ENCODE data around the gene GDF10.

The GDF10 gene

GRCh38 chr10:47269294-47269693, 30.7 kb upstream of the GDF10 start:
- DNase-seq (ENCODE audit: low read depth), result no peak

- no peak for DNase-seq (ENCODE audit: low read depth)
Observed at GRCh38 chr10:47276071-47276470, 23.9 kb upstream of the GDF10 start.

GRCh38 chr10:47276576-47277351, 23.2 kb upstream of the GDF10 start:
- DNase-seq (ENCODE audit: low read depth), result no peak

GRCh38 chr10:47277352-47278151, 22.4 kb upstream of the GDF10 start:
- no peak for DNase-seq (ENCODE audit: low read depth)

- DNase-seq (ENCODE audit: low read depth), result no peak
Observed at GRCh38 chr10:47278152-47278473, 21.9 kb upstream of the GDF10 start.

- DNase-seq (ENCODE audit: low read depth), result no peak
Observed at GRCh38 chr10:47278720-47279119, 21.3 kb upstream of the GDF10 start.

GRCh38 chr10:47279276-47279675, 20.7 kb upstream of the GDF10 start:
- no peak for DNase-seq (ENCODE audit: low read depth)

- no peak for DNase-seq (ENCODE audit: low read depth)
Observed at GRCh38 chr10:47282005-47282656, 17.9 kb upstream of the GDF10 start.

- DNase-seq (ENCODE audit: low read depth), result no peak
Observed at GRCh38 chr10:47282657-47283018, 17.4 kb upstream of the GDF10 start.

GRCh38 chr10:47283101-47283630, 16.8 kb upstream of the GDF10 start:
- no peak for DNase-seq (ENCODE audit: low read depth)

- no peak for DNase-seq (ENCODE audit: low read depth)
Observed at GRCh38 chr10:47283848-47284247, 16.1 kb upstream of the GDF10 start.

- DNase-seq (ENCODE audit: low read depth), result no peak
Observed at GRCh38 chr10:47285381-47286115, 14.4 kb upstream of the GDF10 start.

- DNase-seq (ENCODE audit: low read depth), result no peak
Observed at GRCh38 chr10:47286116-47286505, 13.9 kb upstream of the GDF10 start.

- no peak for DNase-seq (ENCODE audit: low read depth)
Observed at GRCh38 chr10:47286591-47287315, 13.2 kb upstream of the GDF10 start.

- DNase-seq (ENCODE audit: low read depth), result no peak
Observed at GRCh38 chr10:47287365-47287802, 12.6 kb upstream of the GDF10 start.

GRCh38 chr10:47287805-47288204, 12.2 kb upstream of the GDF10 start:
- no peak for DNase-seq (ENCODE audit: low read depth)

GRCh38 chr10:47288236-47288635, 11.8 kb upstream of the GDF10 start:
- no peak for DNase-seq (ENCODE audit: low read depth)

GRCh38 chr10:47288916-47289495, 11.0 kb upstream of the GDF10 start:
- DNase-seq (ENCODE audit: low read depth), result no peak

GRCh38 chr10:47289921-47290320, 10.1 kb upstream of the GDF10 start:
- DNase-seq (ENCODE audit: low read depth), result no peak

GRCh38 chr10:47290338-47290737, 9.7 kb upstream of the GDF10 start:
- no peak for DNase-seq (ENCODE audit: low read depth)

- no peak for DNase-seq (ENCODE audit: low read depth)
Observed at GRCh38 chr10:47291682-47292081, 8.3 kb upstream of the GDF10 start.

Data from GM04503 (cell line).